GM18907 (cell line): ENCODE measurements around the gene FAM111A.

Source experiments
- ATAC-seq: cut with Tn5 transposase; IDR thresholded peaks from one replicate; pipeline ENCODE4 v1.9.1; 2021; ENCODE audit warnings: mild to moderate bottlenecking, moderate library complexity; ENCODE audit not compliant: unreplicated experiment

The FAM111A gene

DNA sequence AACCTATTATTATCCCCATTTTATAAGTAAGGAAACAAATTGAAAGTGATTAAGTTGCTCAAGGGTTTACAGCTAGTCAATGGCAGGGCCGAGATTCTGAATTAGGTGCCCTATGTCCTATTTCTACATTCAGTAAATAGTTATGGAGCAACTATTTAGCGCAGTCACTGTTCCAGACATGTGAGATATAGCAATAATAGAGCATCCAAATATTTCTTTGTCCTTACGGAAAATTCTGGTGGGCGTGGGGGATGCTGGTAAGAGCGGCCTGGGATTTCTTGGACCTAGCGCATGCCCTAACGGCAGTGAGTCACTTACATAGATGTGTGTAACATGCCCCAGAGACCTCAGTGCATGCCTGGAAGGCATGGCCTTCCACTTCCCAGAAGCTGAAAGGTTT is 33.7 kb downstream of the FAM111A start:
- ATAC-seq, result no peak

DNA sequence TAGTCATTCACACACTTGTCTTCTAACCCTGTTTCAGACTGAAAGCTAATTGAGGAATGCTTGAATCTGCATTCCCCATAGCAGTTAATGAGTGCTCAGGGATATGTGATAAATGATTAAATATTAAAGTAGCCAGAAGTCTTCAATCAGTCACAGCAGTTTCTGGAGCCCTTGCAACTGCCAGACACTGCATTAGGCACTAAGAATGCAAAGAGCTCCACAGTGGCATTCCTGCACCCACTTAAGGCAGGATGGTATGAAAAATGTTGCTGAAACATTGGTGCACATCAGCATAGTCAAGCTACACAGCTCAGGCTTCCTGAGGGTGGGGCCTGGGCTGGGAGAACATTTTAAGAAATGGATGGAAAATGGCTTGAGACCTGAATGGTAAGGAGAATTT is 35.7 kb downstream of the FAM111A start:
- no peak for ATAC-seq

DNA sequence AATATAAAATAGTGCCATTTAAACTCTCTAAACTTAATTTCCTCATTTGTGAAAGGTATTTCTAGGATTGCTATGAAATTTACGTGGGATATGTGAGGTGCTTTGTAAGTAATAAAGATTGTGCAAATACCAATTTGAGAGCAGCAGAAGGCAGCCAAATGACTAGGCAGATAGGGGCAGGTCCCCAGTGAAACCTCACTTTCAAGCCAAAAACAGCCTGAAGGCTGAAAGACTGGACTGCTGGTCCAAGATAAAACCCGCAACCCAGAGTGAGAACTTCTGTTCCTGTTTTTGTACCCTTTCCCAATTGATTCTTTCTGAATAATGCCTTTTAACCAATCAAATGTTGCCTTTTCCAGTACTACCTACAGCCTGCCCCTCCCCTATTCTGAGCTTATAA is 36.5 kb downstream of the FAM111A start:
- ATAC-seq, result no peak

DNA sequence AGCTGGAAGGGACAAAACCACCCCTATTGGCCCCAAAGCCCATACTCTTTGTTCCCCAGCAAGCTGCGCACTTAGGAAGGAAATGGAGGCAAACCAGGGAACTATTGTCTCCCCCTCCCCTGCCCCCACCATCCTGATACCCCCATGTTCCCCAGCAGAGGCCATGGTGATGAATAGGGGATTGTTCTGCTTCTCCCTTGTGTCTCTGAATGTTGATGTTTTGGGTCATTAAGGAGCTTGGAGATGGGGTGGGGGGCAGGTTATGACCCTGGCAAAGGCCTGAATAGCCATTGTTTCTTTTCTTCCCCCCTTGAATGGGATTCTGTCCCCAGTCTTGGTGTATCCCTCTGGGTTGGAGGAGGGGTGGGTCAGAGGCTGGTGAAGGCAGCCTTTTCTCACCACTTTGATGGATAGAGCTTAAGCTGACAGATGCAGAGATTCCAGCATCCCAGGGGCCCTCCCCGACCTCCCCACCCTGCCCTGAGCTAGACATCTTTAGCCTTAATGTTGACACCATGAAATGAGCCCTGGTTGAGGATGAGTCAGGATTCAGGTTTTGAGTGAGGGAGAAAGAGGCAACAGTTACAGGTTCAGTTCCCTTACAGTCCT is 37.6 kb downstream of the FAM111A start:
- ATAC-seq, result no peak

DNA sequence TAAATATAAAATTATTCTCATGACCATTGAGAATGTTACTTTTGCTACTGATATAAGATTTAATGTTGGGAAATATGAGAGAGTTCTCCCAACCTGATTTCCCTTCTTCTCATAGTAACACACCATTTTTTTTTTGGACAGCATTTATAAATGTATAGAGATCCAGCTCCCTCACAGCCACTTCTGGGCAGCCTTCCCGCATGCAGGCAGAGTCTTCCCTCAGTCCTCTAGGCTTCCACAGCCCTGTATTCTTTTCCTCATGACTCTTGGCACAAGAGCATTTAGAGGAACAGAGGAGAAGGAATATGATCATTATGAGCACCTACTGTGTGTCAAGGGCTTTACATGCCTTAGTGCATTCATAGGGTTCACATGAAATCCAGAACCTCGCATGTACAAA is 38.3 kb downstream of the FAM111A start:
- no peak for ATAC-seq

DNA sequence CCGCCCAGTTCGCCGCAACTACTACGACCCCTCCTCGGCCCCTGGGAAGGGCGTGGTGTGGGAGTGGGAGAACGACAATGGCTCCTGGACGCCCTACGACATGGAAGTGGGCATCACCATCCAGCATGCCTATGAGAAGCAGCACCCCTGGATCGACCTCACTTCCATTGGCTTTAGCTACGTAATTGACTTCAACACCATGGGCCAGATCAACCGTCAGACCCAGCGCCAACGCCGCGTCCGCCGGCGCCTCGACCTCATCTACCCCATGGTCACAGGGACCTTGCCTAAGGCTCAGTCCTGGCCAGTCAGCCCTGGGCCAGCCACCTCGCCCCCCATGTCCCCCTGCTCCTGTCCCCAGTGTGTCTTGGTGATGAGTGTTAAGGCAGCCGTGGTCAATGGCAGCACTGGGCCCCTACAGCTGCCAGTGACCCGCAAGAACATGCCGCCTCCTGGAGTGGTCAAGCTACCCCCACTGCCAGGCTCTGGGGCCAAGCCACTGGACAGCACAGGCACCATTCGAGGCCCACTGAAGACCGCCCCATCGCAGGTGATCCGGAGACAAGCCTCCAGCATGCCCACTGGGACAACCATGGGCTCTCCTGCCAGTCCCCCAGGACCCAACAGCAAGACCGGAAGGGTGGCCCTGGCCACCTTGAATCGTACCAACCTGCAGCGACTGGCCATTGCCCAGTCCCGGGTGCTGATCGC is 39.2 kb downstream of the FAM111A start:
- ATAC-seq, result no peak

DNA sequence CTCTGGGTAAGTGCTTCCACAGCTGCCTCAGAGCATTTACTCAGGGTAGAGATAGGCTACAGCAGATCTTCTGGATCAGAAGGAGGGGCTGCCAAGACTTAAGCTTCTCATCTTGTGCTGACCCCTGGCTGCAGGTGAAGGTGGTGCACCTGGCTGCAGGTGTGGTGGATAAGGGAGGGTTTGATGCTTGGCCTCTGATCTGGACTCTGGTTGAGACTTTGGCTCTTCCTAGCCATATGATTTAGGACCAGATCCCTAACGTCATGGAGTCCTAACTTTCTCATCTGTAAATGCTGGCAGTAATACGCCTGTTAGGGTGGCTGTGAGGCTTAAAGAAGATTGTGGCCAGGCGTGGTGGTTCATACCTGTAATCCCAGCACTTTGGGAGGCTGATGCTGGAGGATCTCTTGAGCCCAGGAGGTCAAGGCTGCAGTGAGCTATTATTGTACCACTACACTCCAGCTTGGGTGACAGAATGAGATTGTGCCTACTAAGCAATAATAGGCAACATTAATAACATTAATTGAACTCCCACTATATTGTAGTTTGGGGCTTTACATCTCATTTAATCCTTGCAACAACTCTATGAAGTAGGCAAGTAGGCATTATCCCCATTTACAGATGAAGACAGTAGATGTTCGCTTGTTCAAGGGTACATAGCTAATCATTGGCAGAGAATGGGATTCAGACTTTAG is 39.9 kb downstream of the FAM111A start:
- no peak for ATAC-seq

DNA sequence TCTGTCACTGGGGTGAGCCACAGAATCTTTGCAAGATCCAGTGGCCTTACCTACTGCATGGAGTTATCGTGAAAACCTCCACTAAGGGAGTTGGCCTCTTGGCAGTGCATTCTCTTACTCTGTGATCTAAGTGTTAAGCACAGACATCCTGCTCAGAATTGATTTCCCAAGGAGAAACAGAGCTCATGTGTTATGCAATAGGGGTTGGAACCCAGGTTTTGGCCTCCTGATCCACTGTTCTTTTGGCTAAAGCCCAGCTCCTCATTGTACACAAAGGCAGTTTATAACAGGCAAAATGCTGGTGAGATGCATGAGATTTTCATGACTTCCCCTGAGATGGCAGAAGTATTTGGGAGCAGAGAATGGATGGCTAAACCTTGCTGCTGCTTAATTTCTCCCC is 41.1 kb downstream of the FAM111A start:
- no peak for ATAC-seq

DNA sequence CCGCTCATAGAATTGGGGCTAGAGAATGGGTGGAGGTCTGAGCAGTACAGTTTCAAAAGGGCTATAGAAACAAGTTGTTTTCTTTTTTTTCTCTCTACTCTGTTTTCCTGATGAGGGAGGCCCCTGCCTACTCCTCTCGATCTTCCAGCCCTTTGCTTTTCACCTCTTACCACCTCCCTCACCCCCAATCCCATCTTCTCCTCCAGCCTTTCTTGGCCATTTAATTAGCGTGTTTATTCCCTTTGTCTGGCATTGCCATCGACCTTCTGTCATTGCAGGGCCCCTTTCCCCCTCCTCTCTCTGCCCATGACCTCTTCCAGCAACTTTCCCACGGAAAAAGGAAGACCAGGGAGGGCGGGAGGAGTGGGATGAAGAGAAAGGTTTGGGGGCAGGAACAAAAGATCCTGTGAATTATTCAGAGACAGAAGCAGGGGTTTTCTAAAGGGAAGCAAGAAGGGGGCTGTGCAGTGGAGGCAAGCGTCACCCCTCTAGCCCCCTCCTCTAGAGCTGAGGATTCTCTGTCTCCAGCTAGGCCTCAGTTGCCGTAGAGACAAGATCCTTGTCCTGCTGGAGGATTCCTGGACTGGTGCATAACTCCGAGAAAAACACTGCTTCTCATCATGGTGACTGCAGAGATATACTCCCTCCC is 42.2 kb downstream of the FAM111A start:
- ATAC-seq, result no peak

DNA sequence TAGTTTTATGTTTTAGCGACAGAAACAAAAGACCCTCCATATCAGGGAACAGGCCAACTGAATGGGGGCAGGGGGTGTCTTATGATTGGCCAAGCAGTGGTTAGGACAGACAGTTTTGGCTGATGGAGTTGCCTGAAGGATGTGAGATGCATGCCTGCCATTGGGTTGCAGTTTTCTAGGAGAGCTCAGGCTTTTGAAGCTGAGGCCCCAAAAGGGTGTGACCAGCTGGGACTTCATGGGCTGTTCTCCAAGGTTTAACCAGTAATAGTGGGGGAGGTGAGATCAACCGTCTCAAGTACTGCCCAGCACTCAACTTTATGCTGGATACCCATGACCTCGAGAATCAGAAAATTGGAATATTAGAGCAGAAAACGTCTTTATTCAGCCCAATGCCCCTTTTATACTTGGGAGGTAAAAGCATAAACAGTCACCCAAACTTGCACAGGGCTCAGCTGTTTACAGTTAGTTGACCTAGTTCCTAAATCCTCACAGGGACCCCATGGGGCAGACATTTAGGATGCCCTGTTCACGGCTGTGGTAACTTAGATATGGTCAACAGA is 42.8 kb downstream of the FAM111A start:
- ATAC-seq, result no peak

DNA sequence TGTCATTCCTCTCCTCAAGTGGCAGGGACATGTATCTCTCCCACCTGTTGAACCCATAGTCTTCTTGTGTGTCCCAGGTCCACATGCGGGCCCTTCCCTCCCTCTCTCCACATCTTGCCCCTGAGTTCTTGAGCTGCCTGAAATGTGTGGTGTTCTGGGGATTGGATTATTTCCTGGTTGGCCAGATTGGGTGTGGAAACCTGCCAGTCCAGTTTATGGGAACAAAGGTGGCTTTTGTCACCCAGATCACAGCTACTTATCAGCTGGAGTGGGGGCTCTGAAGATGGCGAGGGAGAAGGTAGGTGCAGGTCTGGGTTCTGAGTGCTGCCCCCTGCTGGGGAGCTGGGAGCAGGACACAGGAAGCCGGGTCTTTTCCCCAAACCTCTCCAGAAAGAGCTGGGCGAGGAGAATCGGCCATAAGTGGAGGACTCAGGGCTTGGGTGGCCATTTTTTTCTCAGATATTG is 43.5 kb downstream of the FAM111A start:
- peak; percentile 63 for ATAC-seq

DNA sequence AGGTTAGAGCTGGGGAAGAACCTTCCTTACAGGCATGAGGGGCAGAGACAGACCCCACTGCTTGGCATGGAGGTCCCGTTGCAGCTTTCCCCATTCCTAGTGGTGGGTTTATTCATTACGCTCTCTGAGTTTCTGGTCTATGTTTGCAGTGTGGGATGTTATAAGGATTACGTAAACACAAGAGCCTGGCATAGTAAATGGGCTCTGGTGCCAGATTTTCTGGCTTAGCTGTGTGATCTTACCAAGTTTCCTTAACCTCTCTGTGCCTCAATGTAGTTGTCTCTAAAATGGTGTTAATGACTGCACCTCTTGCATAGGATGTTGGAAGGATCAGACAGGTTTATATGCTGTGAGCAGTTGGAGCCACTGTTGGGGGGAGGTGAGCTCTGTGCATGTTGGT is 44.4 kb downstream of the FAM111A start:
- no peak for ATAC-seq

DNA sequence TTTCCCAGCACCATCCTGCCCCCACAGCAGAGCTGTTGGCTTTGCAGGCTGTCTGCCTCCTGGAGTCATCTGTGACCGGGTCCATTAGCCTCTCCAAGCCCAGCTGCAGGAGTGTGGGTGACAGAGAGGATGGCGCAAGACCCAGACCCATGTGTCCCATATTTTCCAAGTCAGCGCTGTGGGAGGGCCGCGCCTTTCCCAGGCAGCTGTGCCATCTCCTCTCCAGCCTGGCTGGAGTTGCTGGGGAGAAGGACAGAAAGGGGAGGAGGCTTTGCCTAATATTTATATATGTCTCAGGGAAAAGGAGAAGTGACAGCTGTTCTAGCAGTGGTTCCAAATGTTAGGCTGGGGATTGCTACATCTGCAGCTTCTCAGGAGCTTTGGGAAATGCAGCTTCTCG is 44.9 kb downstream of the FAM111A start:
- no peak for ATAC-seq

DNA sequence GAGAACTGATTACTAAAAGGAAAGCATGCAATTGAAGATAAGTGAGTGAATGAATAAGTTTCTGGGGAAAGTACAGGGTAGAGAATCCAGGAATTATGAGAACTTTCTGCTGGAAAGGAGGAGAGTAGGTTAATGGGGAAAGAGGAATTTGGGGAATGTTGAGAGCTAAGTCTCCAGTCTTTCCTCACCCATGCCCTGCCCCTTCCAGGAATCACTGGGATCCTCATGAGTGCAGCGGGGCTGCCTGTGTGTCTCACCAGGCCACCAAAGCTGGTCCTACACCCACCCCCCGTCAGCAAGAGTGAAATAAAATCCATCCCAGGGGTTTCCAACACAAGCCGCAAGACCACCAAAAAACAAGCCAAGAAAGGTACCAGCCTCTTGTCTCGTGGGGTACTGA is 46.3 kb downstream of the FAM111A start:
- ATAC-seq, result no peak

DNA sequence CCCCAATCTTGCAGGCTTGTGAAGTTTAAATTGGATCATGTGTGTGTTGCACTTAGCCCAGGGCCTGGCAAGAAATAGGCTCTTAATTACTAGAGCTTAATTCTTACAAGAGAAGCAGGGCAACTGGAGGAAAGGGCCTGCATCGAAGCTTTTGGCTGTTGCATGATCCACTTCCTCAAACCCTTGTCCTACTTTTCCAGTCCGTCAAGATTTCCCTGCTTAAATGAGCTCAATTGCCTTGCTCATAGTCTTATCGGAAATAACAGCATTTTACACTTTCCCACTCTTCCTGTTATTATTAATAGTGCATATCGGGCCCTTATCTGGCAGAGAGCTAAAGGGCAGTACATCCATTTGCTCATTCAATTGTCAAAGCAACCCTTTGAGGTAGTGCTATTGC is 47.3 kb downstream of the FAM111A start:
- ATAC-seq, result no peak

DNA sequence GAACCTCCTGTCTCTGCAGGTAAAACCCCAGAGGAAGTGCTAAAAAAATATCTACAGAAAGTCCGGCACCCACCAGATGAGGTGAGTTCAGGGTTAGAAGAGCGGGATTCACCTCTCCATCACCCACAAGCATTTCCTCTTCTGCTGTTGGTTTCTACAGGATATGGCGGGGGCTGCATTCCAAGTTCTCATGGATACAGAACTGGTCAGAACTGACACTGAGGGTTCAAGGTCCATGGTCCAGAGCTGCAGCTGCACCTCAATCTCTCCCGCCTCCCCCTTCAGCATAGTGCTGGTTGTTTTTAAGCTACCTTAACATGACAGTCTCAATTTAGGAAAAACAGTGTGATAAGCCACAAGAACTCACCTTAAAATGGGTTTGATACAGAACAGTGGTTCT is 48.4 kb downstream of the FAM111A start:
- no peak for ATAC-seq

DNA sequence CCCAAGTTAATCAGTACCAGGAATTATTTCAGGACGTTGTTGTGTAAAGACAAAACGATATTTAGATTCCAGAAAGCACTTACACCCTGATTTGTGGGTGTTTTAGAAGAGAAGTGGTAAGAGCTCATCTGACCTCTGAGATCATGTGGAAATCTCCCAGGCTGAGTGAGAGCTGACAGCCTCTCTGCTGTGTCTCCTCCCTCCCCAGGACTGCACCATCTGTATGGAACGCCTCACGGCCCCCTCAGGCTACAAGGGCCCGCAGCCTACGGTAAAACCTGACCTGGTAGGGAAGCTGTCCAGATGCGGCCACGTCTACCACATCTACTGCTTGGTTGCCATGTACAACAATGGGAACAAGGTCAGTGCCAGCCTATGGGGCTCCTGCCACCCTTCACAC is 49.2 kb downstream of the FAM111A start:
- ATAC-seq, result no peak

DNA sequence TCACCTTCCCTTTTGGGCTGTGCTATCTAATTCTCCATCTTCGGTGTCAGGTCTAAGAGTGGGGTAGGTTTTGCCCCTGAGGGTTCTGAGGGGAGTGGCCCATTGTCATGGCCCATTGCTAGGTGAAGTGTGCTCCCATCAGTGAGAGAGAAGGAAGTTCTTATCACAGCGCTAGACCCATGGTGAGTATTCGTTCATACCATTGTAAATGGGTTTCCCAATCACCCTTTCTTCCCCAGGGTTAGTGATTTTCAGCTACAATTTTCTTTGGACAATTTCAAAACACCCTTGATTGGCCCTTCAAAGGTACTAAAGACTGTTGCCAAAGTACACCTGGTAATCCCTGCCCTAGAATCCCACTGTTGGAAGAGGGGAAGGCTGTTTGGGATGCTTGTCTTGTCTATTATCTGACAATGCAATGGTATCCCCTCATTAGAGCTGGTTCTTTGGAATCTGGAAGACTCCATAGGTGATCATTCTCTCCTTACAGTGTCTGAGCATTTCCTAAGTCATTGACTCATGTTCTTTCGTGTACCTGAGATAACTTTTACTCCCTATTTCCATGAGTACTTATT is 49.9 kb downstream of the FAM111A start:
- ATAC-seq, result no peak

DNA sequence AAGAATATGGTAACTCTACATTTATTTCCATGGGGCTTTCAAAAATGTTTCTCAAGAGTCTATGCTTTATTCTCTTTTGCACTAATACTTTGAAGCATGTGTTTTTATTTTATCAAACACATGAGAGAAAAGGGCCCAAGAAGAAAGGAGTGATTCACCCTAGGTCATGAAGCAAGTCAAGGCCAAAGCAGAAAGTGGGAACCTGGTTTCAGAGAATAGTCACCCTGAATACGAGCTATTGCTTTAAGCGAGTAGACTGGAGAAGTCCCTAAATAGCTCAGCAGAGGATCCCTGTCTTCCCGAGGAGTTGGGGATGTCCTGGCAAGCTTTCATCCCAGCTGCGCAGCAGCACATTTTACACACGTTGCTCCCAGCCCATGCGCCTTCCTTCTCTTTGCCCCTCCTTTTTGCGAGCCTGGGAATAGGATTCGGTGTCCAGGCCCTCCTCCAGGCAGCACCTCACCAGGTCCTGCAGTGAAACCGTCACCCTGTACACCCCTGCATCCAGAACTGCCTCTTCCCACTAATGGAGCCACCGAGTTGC is 51.0 kb downstream of the FAM111A start:
- no peak for ATAC-seq

DNA sequence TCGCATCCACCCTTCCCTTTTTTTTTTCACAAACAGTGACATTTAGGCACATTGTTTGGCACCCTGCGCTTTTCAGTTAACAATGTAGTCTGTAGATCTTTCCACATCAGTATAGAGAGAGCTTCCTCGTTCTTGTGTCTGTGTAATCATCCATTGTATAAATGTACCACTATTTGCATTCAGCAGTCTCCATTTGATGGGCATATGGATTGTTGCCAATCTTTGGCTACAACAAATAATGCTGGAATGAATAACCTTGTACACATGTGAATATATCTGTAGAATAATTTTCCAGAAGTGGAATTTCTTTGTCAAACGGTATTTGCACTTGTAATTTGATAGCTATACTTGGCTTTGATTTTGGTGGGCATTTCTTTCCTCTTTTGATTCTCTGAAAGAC is 52.9 kb downstream of the FAM111A start:
- no peak for ATAC-seq

DNA sequence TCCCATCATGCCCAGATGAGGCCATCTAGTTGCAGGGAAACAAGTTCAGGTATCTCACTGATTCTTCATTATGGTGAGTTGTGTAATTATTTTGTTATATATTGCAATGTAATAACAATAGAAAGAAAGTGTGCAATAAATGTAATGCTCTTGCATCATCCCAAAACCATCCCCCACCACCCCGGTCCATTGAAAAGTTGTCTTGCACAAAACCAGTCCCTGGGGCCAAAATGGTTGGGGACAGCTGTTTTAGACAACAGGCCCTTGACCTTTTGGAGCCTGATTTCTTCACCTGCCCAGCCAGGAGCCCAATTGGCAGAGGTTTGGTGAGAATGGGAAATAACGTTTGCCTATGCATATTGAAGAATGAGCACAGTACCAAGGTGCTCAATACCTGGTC is 54.1 kb downstream of the FAM111A start:
- ATAC-seq, result no peak
